Liver (tissue), 9 donors: ENCODE data around the gene CDK5. TPM values are rescaled to one million over a fixed set of nuclear protein-coding genes. Genes with fewer than 3 reads are reported as not detected.

Experiments used
- DNase-seq: peaks from one replicate; pipeline ENCODE4 v3.0.0-alpha.2; 2017; ENCODE audit warnings: low spot score
- H3K27ac ChIP-seq, 2 donors: one replicate each; pipeline ENCODE4 v1.7.0; 2013; ENCODE audit warnings: inconsistent platforms in 2 of 2, low read length in 2 of 2, control low read depth in 1 of 2, low read depth in 1 of 2, mild to moderate bottlenecking in 1 of 2
- H3K27me3 ChIP-seq, 4 donors: one replicate each; pipeline versions ENCODE4 v1.6.1 to v1.7.0; 2013; ENCODE audit warnings: low read length in 3 of 4, inconsistent platforms in 1 of 4, mild to moderate bottlenecking in 1 of 4, moderate library complexity in 1 of 4; ENCODE audit not compliant: control insufficient read depth in 4 of 4, insufficient read depth in 4 of 4
- H3K36me3 ChIP-seq, 4 donors: one replicate each; pipeline versions ENCODE4 v1.6.1 to v1.7.0; 2013; ENCODE audit warnings: low read length in 3 of 4, mild to moderate bottlenecking in 3 of 4, low read depth in 1 of 4, moderate library complexity in 1 of 4; ENCODE audit not compliant: control insufficient read depth in 4 of 4, insufficient read depth in 3 of 4
- H3K4me1 ChIP-seq, 4 donors: one replicate each; pipeline versions ENCODE4 v1.6.1 to v1.7.0; 2013; ENCODE audit warnings: low read length in 3 of 4, mild to moderate bottlenecking in 3 of 4, moderate library complexity in 1 of 4; ENCODE audit not compliant: control insufficient read depth in 4 of 4, insufficient read depth in 4 of 4
- H3K4me3 ChIP-seq, 3 donors: one replicate each; pipeline versions ENCODE4 v1.6.1 to v1.7.0; 2013; ENCODE audit warnings: low read length in 3 of 3, control low read depth in 1 of 3, low read depth in 1 of 3, mild to moderate bottlenecking in 1 of 3
- H3K9ac ChIP-seq, 2 donors: one replicate each; pipeline ENCODE4 v1.7.0; 2013; ENCODE audit warnings: low read length in 2 of 2, mild to moderate bottlenecking in 2 of 2, moderate library complexity in 2 of 2, control low read depth in 1 of 2, low read depth in 1 of 2
- H3K9me3 ChIP-seq, 4 donors: one replicate each; pipeline versions ENCODE4 v1.6.1 to v1.7.0; 2013; ENCODE audit warnings: low read length in 3 of 4; ENCODE audit not compliant: control insufficient read depth in 4 of 4
- CTCF ChIP-seq: fragments of 150-350 bp; IDR thresholded peaks from 2 replicates; pipeline ENCODE4 v1.5.1; 2017; ENCODE audit warnings: improper control_type of control experiment, low read depth, low read length; ENCODE audit not compliant: missing input control
- EGR1 ChIP-seq, 2 donors: IDR thresholded peaks; 2 replicates each; pipeline ENCODE4 v1.6.1; 2016 to 2018; ENCODE audit warnings: antibody characterized with exemption in 2 of 2, low read depth in 2 of 2
- FOXA1 ChIP-seq: IDR thresholded peaks from 2 replicates; pipeline ENCODE4 v1.6.1; 2016; ENCODE audit warnings: antibody characterized with exemption
- FOXA2 ChIP-seq: IDR thresholded peaks from 2 replicates; pipeline ENCODE4 v1.6.1; 2016; ENCODE audit warnings: antibody characterized with exemption
- GABPA ChIP-seq, 2 donors: IDR thresholded peaks in 1 of 2; conservative IDR thresholded peaks in 1 of 2; 2 replicates each; pipeline ENCODE4 v1.6.1; 2016; ENCODE audit warnings: antibody characterized with exemption in 2 of 2, mild to moderate bottlenecking in 1 of 2, moderate library complexity in 1 of 2
- HNF4A ChIP-seq, 2 donors: conservative IDR thresholded peaks; 2 replicates each; pipeline ENCODE4 v1.6.1; 2016; ENCODE audit warnings: antibody characterized with exemption in 2 of 2, mild to moderate bottlenecking in 2 of 2
- HNF4G ChIP-seq: IDR thresholded peaks from 2 replicates; pipeline ENCODE4 v1.6.1; 2016; ENCODE audit warnings: antibody characterized with exemption
- NR2F2 ChIP-seq: IDR thresholded peaks from 2 replicates; pipeline ENCODE4 v1.6.1; 2016; ENCODE audit warnings: antibody characterized with exemption
- REST ChIP-seq: IDR thresholded peaks from 2 replicates; pipeline ENCODE4 v1.6.1; 2016; ENCODE audit warnings: antibody characterized with exemption, mild to moderate bottlenecking
- RXRA ChIP-seq, 2 donors: IDR thresholded peaks; 2 replicates each; pipeline ENCODE4 v1.6.1; 2017 to 2018; ENCODE audit warnings: antibody characterized with exemption in 2 of 2, mild to moderate bottlenecking in 1 of 2
- SP1 ChIP-seq: IDR thresholded peaks from 2 replicates; pipeline ENCODE4 v1.6.1; 2018; ENCODE audit warnings: antibody characterized with exemption, mild to moderate bottlenecking
- TAF1 ChIP-seq: conservative IDR thresholded peaks from 2 replicates; pipeline ENCODE4 v1.6.1; 2016; ENCODE audit warnings: antibody characterized with exemption, mild to moderate bottlenecking
- whole genome bisulfite sequencing: extraction: QIAGEN DNeasy Blood & Tissue Kit; methylation state at CpG from one replicate; pipeline ENCODE4 v1.1.7; 2013; 5-methylcytosine and 5-hydroxymethylcytosine counted together
- polyA plus RNA-seq, 2 donors: library from polyadenylated mRNA; stranded (reverse) in 1 of 2; unstranded in 1 of 2; fragments of 200-250 nt in 1 of 2; fragments of >200 nt in 1 of 2; fragmentation: Nextera tagmentation in 1 of 2; extraction: Ambion mirVana in 1 of 2; gene quantifications; one replicate each; pipeline versions ENCODE4 v1.2.1 to v1.2.3, GENCODE V29; 2013 to 2015
- total RNA-seq, 2 donors: library from RNA; depleted of rRNA; stranded (reverse); fragments of >200 nt; gene quantifications; one replicate each; pipeline ENCODE4 v1.2.3, GENCODE V29; 2014
- TF ChIP-seq, protein P1 (sequence below): IDR thresholded peaks from 2 replicates; pipeline ENCODE4 v1.6.1; 2016; ENCODE audit warnings: antibody characterized with exemption
- TF ChIP-seq, protein P2 (sequence below): IDR thresholded peaks from 2 replicates; pipeline ENCODE4 v1.6.1; 2016; ENCODE audit warnings: antibody characterized with exemption
- donor health status: healthy.
- donor health status: healthy.
- donor health status: healthy.
- donor health status: healthy.
- donor health status: healthy.

CDK5 gene
- total and polyA plus RNA-seq, 4 donors: 4.0 to 9.0 (median 7.4) TPM

DNA sequence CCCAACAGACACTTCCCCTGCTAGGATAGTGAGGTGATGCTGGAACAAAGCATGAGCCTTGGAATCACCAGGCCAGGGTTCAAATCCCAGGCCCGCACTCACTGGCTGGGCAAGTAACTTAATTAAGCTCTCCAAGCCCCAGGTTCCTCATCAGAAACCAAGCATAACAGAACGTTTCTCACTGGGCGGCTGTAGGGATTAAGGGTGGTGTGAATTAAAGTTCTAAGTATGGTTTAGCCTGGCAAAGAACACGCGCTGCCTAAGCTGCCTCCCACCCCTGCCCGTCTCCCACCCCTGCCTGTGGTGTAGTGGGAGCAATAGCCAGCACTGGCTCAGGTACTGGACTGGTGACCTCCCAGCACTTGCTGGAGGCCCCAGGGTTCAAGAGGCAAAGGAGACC lies 7.3 kb upstream of the CDK5 start:
- peaks cover 13 to 48% (median 35%) of the 10 kb centered on the region in 4 donors for H3K4me1 ChIP-seq
- H3K27ac ChIP-seq: no peak overlapping the region
- H3K27me3 ChIP-seq: no peaks in the 10 kb centered on the region
- H3K4me3 ChIP-seq: no peak overlapping the region
- H3K36me3 ChIP-seq: peaks cover 19 to 44% (median 31%) of the 10 kb centered on the region in 4 donors
- WGBS: 91% methylated on average over 6 of the region's 6 CpGs
- H3K9me3 ChIP-seq: no peaks in the 10 kb centered on the region
- H3K9ac ChIP-seq: no peak overlapping the region
- no peak for DNase-seq
- TF ChIP-seq CTCF (no peak), HNF4G (no peak), GABPA (IDR thresholded peaks at IDR 0.05 in 1 of 2, conservative IDR thresholded peaks at IDR 0.05 in 1 of 2) (no peak), FOXA2 (no peak), SP1 (no peak), TAF1 (no peak), REST (no peak)
- TF ChIP-seq, protein P1, sequence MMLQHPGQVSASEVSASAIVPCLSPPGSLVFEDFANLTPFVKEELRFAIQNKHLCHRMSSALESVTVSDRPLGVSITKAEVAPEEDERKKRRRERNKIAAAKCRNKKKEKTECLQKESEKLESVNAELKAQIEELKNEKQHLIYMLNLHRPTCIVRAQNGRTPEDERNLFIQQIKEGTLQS: no peak

- Histone ChIP-seq H3K4me1 (peaks cover 13 to 48% (median 35%) of the 10 kb centered on the region in 4 donors), H3K36me3 (peaks cover 14 to 39% (median 27%) of the 10 kb centered on the region in 4 donors), H3K4me3 (no peak overlapping the region), H3K27ac (no peak overlapping the region), H3K9ac (no peak overlapping the region), H3K27me3 (no peaks in the 10 kb centered on the region), H3K9me3 (no peaks in the 10 kb centered on the region)
- no peak for DNase-seq
- 98% methylated on average over 18 of the region's 18 CpGs for WGBS
- TF ChIP-seq FOXA1 (no peak), HNF4G (no peak)
These were observed 6.8 kb upstream of the CDK5 start for GRCh38 chr7:151064454-151064853.

DNA sequence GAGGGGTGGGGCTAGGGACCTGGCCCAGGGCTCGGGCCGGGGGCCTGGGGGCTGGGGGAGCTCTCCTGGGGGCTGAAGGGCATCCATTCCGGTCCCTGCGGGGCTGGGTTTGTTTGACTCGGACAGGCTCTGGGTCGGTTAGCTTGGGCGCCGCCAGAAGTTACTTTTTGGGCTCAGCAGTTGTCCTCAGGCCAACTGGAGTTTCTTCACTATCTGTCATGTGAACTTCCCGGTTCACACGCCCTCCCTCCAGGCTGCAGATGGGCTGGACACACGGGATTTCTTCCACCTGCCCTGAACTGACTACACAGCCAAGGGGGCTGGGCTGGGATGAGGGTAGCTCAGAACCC lies 5.5 kb upstream of the CDK5 start:
- Histone ChIP-seq H3K27me3 (no peaks in the 10 kb centered on the region), H3K4me3 (peak overlapping the region; percentile 18 to 80 (median 26)), H3K9ac (no peak overlapping the region), H3K9me3 (no peaks in the 10 kb centered on the region), H3K4me1 (peaks cover 13 to 59% (median 44%) of the 10 kb centered on the region in 4 donors), H3K36me3 (peaks cover 12 to 28% (median 26%) of the 10 kb centered on the region in 4 donors), H3K27ac (peak overlapping the region; percentile 13 to 18)
- no peak for DNase-seq
- WGBS: 21% methylated on average over 11 of the region's 11 CpGs
- TF ChIP-seq RXRA (IDR thresholded peaks at IDR 0.05) (peak; percentile 32 to 65), HNF4A (conservative IDR thresholded peaks at IDR 0.05) (no peak), NR2F2 (no peak), EGR1 (IDR thresholded peaks at IDR 0.05; ENCODE audit: low read depth in 2 of 2) (no peak), HNF4G (no peak)
- TF ChIP-seq, protein P2, sequence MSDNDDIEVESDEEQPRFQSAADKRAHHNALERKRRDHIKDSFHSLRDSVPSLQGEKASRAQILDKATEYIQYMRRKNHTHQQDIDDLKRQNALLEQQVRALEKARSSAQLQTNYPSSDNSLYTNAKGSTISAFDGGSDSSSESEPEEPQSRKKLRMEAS: no peak
